Measurements from ENCODE around the gene BCO1. TPM values are rescaled to one million over a fixed set of nuclear protein-coding genes. Genes with fewer than 3 reads are reported as not detected.

Gene BCO1
- total and polyA plus RNA-seq, 12 donors = 0.20 to 0.42 TPM; not detected in 10

- intact Hi-C loops (cut with DNase I) = loop anchor here in 1 of 10 donors (10.0 kb wide), 1 partner anchor 99 kb away; the partner anchor contains the start of gene GAN
- peaks cover 0 to 16% (median 4%) of the 10 kb centered on the region in 7 donors for H3K27me3 ChIP-seq
- no peak overlapping the region for H3K27ac ChIP-seq
- no peaks in the 10 kb centered on the region for H3K9me3 ChIP-seq
- TF ChIP-seq CTCF (IDR thresholded peaks at IDR 0.05) = no peak
- no peaks in the 10 kb centered on the region for H3K36me3 ChIP-seq
- DNase-seq (no peak), ATAC-seq (no peak)
- no peak overlapping the region for H3K4me3 ChIP-seq
- 92 to 97% methylated on average over 16 of the region's 16 CpGs for WGBS, 2 donors
- H3K4me1 ChIP-seq = no peaks in the 10 kb centered on the region
These were observed 22.4 kb upstream of the BCO1 start for GRCh38 chr16:81216114-81216513.

DNA sequence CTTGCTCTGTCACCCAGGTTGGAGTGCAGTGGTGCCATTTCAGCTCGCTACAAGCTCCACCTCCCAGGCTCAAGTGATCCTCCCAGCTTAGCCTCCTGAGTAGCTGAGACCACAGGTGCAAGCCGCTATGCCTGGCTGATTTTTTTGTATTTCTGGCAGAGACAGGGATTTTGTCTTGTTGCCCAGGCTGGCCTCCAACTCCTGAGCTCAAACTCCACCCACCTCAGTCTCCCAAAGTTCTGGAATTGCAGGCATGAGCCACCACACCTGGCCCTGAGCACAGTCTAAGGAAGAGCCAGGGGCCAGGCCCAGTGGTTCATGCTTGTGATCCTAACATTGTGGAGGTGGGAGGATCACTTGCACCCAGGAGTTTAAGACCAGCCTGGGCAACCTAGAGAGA is 21.8 kb upstream of the BCO1 start:
- TF ChIP-seq CTCF (IDR thresholded peaks at IDR 0.05) = no peak
- Histone ChIP-seq H3K9me3 (no peaks in the 10 kb centered on the region), H3K27ac (no peak overlapping the region), H3K4me1 (no peaks in the 10 kb centered on the region), H3K4me3 (no peak overlapping the region), H3K36me3 (no peaks in the 10 kb centered on the region), H3K27me3 (peaks cover 0 to 12% (median 4%) of the 10 kb centered on the region in 7 donors)
- intact Hi-C loops (cut with DNase I) = loop anchor here in 1 of 10 donors (10.0 kb wide), 1 partner anchor 98 kb away; the partner anchor contains the start of gene GAN
- ATAC-seq (no peak), DNase-seq (no peak)
- WGBS, 2 donors = 91 to 93% methylated on average over 2 of the region's 2 CpGs

GRCh38 chr16:81219151-81219550 is 19.3 kb upstream of the BCO1 start:
- Histone ChIP-seq H3K27me3 (peaks cover 0 to 8% (median 0%) of the 10 kb centered on the region in 7 donors), H3K4me3 (no peak overlapping the region), H3K27ac (no peak overlapping the region), H3K9me3 (no peaks in the 10 kb centered on the region), H3K36me3 (no peaks in the 10 kb centered on the region), H3K4me1 (peaks cover 0 to 12% (median 0%) of the 10 kb centered on the region in 9 donors)
- ATAC-seq (no peak), DNase-seq (no peak)
- intact Hi-C loops (cut with DNase I) = loop anchor here in 1 of 10 donors (10.0 kb wide), 1 partner anchor 96 kb away; the partner anchor contains the start of gene GAN
- TF ChIP-seq CTCF (IDR thresholded peaks at IDR 0.05) = no peak
- 82 to 86% methylated on average over 9 of the region's 9 CpGs for WGBS, 2 donors

DNA sequence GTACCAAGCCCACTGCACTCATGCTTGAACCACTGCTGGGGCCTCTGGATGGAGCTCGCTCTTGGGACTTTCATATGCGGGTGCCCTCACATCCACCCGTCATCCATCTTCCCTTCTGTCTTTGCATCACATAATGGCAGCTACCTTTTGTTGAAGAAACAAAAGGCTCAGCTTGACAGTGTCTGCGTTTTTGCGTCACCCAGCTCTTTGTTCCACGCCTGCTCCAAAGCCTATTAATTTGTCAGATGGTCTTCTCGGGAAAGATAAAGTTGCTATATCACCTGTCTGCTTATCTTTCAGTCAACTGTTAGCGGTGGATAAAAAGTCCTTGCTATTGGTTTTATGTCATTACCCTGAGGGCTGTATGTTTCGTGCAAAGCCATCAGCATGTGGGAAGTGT is 18.1 kb upstream of the BCO1 start:
- no peaks in the 10 kb centered on the region for H3K27me3 ChIP-seq
- no peak for ATAC-seq
- no peak for TF ChIP-seq CTCF (IDR thresholded peaks at IDR 0.05)
- WGBS, 2 donors = 63 to 68% methylated on average over 9 of the region's 9 CpGs
- H3K36me3 ChIP-seq = no peaks in the 10 kb centered on the region
- H3K9me3 ChIP-seq = no peaks in the 10 kb centered on the region
- H3K4me3 ChIP-seq = no peak overlapping the region
- peaks cover 0 to 12% (median 0%) of the 10 kb centered on the region in 9 donors for H3K4me1 ChIP-seq
- intact Hi-C loops (cut with DNase I) = loop anchor here in 1 of 10 donors (10.0 kb wide), 1 partner anchor 94 kb away; the partner anchor contains the start of gene GAN
- no peak for DNase-seq
- H3K27ac ChIP-seq = no peak overlapping the region
